Neural progenitor cell (in vitro differentiated cells): ENCODE data around the gene GOLGA8M.
"Not testable (repeated sequence)": the region's sequence is repeated elsewhere in the genome, so short reads cannot be mapped to it uniquely, and the experiment has no call there.

ENCODE experiments used
- EZH2 ChIP-seq: fragments of 200-600 bp; sonication (generic); IDR thresholded peaks from 2 replicates; pipeline ENCODE4 v1.6.1; 2017; ENCODE audit warnings: antibody characterized with exemption, mild to moderate bottlenecking, moderate library complexity
- TF ChIP-seq, protein P1 (sequence below): fragments of 200-600 bp; sonication (generic); IDR thresholded peaks from 2 replicates; pipeline ENCODE4 v1.5.1; 2017; ENCODE audit warnings: antibody characterized with exemption, mild to moderate bottlenecking

DNA sequence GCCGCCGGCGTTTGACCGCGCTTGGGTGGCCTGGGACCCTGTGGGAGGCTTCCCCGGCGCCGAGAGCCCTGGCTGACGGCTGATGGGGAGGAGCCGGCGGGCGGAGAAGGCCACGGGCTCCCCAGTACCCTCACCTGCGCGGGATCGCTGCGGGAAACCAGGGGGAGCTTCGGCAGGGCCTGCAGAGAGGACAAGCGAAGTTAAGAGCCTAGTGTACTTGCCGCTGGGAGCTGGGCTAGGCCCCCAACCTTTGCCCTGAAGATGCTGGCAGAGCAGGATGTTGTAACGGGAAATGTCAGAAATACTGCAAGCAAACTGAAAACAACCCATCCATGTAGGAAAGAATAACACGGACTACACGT, 26.0 kb upstream of the GOLGA8M start:
- TF ChIP-seq, protein P1, sequence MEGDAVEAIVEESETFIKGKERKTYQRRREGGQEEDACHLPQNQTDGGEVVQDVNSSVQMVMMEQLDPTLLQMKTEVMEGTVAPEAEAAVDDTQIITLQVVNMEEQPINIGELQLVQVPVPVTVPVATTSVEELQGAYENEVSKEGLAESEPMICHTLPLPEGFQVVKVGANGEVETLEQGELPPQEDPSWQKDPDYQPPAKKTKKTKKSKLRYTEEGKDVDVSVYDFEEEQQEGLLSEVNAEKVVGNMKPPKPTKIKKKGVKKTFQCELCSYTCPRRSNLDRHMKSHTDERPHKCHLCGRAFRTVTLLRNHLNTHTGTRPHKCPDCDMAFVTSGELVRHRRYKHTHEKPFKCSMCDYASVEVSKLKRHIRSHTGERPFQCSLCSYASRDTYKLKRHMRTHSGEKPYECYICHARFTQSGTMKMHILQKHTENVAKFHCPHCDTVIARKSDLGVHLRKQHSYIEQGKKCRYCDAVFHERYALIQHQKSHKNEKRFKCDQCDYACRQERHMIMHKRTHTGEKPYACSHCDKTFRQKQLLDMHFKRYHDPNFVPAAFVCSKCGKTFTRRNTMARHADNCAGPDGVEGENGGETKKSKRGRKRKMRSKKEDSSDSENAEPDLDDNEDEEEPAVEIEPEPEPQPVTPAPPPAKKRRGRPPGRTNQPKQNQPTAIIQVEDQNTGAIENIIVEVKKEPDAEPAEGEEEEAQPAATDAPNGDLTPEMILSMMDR: not testable (repeated sequence)
- not testable (repeated sequence) for TF ChIP-seq EZH2
